GM19463 (cell line): ENCODE results near the gene LINGO1.

ENCODE experiments used
- ATAC-seq: cut with Tn5 transposase; IDR thresholded peaks from one replicate; pipeline ENCODE4 v1.9.1; 2021; ENCODE audit warnings: mild to moderate bottlenecking, moderate library complexity; ENCODE audit not compliant: unreplicated experiment

Gene LINGO1

GRCh38 chr15:77632534-77633133 is at the start of gene LINGO1:
LINGO1 (minus strand) TSS chr15:77632912; CDS start chr15:77632315, 597 bp downstream.
- ATAC-seq, result no peak

GRCh38 chr15:77681362-77681761 is 48.6 kb upstream of the LINGO1 start:
- no peak for ATAC-seq

GRCh38 chr15:77676569-77677375 is 44.1 kb upstream of the LINGO1 start:
- ATAC-seq, result no peak

- ATAC-seq, result no peak
These were observed 43.2 kb upstream of the LINGO1 start for GRCh38 chr15:77675806-77676415.

GRCh38 chr15:77674327-77674726 is 41.6 kb upstream of the LINGO1 start:
- no peak for ATAC-seq

GRCh38 chr15:77673866-77674265 is 41.2 kb upstream of the LINGO1 start:
- no peak for ATAC-seq

- no peak for ATAC-seq
These were observed 39.4 kb upstream of the LINGO1 start for GRCh38 chr15:77672135-77672534.

- no peak for ATAC-seq
These were observed 38.8 kb upstream of the LINGO1 start for GRCh38 chr15:77671362-77672056.

GRCh38 chr15:77670558-77671361 is 38.0 kb upstream of the LINGO1 start:
- no peak for ATAC-seq

GRCh38 chr15:77669896-77670295 is 37.2 kb upstream of the LINGO1 start:
- ATAC-seq, result no peak

GRCh38 chr15:77667338-77668234 is 34.9 kb upstream of the LINGO1 start:
- no peak for ATAC-seq

GRCh38 chr15:77666296-77666660 is 33.6 kb upstream of the LINGO1 start:
- ATAC-seq, result no peak

GRCh38 chr15:77665530-77666295 is 33.0 kb upstream of the LINGO1 start:
- ATAC-seq, result no peak

GRCh38 chr15:77664428-77664827 is 31.7 kb upstream of the LINGO1 start:
- no peak for ATAC-seq

- no peak for ATAC-seq
These were observed 30.5 kb upstream of the LINGO1 start for GRCh38 chr15:77663256-77663655.

GRCh38 chr15:77659350-77660321 is 26.9 kb upstream of the LINGO1 start:
- ATAC-seq, result no peak

- no peak for ATAC-seq
These were observed 25.6 kb upstream of the LINGO1 start for GRCh38 chr15:77658304-77658703.
